ENCODE results near the gene RPL19.

DNA sequence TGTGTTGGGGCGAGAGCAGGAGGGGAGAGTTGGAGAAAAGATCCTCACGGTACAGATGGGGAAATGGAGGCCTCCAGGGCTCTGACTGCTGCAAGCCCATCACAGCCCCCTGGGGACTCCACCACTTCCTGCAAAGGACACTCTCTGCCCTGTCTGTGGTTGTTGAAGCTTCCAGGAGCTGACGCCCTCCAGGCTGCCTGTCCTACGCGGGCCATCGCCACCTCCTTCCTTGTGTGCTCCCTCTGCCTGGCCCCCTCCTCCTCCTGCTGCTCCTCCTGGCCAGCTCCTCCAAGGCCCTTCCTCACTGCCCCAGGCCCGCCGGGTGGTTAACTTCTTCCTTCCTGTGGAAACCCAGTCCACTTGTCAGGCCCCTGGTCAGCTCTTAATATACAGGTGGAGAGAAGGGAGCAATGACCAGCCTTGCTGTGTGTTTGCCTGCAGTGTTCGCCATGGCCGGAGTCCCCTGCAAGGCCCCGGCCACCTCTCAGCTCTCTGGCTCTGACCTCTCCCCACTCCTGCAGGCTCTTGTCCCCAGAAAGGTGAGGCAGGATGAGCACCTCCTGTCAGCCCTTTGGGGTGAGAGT is 44.0 kb downstream of the RPL19 start:
- TF ChIP-seq, protein P1, sequence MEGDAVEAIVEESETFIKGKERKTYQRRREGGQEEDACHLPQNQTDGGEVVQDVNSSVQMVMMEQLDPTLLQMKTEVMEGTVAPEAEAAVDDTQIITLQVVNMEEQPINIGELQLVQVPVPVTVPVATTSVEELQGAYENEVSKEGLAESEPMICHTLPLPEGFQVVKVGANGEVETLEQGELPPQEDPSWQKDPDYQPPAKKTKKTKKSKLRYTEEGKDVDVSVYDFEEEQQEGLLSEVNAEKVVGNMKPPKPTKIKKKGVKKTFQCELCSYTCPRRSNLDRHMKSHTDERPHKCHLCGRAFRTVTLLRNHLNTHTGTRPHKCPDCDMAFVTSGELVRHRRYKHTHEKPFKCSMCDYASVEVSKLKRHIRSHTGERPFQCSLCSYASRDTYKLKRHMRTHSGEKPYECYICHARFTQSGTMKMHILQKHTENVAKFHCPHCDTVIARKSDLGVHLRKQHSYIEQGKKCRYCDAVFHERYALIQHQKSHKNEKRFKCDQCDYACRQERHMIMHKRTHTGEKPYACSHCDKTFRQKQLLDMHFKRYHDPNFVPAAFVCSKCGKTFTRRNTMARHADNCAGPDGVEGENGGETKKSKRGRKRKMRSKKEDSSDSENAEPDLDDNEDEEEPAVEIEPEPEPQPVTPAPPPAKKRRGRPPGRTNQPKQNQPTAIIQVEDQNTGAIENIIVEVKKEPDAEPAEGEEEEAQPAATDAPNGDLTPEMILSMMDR (IDR thresholded peaks at IDR 0.05; ENCODE audit: borderline replicate concordance, extremely low read depth, low read length, poor library complexity, severe bottlenecking): no peak
- no peak for TF ChIP-seq EZH2 (IDR thresholded peaks at IDR 0.05; ENCODE audit: borderline replicate concordance, low read depth, low read length, severe bottlenecking)
